ENCODE data around the gene ACOX1.

ACOX1 gene

DNA sequence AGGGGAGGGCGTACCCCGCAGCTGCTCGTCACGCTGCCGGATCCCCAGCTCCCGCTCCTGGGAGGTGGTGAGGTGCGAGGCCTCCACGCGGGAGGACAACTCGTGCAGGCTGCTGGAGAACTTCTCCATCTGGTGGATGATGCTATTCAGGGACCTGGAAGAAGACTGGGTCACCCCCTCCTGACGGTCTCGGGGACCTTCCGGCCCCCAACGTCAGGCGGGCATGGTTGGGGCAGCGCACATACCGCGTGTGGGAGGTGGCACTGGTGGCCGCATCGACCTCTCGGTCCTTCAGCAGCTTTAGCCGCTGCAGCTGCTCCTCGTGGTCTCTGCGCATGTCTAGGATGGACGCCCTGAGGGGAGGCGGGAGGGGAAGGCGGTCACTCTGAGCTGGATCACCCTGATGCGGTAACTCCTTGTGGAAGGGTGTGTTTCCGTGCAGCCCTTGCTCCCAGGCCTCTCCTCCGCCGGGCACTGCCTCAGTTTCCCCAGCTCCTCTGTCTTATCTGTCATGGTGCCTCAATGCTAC is 61.0 kb downstream of the ACOX1 start:
- no peak overlapping the region for H3K4me3 ChIP-seq (ENCODE audit: low read length)
- no peak for DNase-seq (ENCODE audit: low read depth, low spot score)

DNA sequence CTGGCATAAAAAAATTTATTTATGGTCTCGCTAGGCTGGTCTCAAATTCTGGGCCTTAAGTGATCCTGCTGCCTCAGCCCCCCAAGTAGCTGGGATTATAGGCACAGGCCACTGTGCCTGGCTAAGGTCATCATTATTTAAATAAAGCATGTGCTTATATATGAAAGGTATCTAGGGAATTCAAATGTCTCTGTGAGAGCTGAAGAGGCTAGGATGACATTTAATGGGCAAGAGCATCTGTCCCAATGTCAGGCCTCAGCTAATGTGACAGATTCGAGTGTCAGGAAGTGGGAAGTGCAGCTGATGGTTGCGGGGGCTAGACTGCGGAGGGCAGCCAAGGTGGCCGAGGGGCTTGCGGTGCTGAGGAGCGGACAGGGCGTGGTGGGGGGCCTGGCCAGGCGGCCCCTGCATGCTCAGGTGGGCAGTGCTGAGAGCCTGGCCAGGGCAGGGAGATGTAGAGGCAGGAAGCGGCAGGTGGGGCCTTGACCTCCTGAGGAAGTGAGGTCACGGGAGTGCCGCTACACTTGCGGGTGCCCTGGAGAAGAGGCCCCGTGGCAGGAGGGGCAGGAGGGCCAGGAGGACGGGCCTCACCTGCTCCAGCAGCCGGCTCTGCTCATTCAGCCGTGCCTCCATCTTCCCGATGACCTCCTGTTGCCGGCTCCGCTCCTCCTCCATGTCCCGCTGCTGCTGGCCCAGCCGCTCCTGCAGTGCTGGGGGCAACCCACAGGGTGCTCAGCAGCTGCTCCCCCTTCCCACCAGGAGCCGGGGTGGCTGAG is 61.6 kb downstream of the ACOX1 start:
- H3K4me3 ChIP-seq (ENCODE audit: low read length), result no peak overlapping the region
- DNase-seq (ENCODE audit: low read depth, low spot score), result no peak

DNA sequence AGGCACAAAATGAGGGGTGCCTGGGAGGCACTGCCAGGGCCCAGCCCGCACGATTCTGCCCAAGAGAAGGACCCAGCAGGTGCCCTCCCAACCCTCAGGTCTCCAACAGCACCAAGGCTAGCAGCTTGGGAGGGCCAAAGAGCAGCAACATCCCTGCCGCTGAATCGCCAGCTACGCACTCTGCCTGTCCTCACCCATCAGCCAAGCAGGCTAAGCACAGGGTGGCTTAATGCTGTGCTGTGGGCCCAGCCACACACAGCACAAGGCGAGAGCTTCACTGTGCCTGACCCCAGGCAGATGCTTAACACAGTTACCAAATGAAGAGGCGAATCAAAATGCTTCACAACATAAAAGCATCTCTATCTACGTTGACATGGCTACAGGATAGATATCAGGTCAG is 63.7 kb downstream of the ACOX1 start:
- no peak for DNase-seq (ENCODE audit: low read depth, low spot score)

DNA sequence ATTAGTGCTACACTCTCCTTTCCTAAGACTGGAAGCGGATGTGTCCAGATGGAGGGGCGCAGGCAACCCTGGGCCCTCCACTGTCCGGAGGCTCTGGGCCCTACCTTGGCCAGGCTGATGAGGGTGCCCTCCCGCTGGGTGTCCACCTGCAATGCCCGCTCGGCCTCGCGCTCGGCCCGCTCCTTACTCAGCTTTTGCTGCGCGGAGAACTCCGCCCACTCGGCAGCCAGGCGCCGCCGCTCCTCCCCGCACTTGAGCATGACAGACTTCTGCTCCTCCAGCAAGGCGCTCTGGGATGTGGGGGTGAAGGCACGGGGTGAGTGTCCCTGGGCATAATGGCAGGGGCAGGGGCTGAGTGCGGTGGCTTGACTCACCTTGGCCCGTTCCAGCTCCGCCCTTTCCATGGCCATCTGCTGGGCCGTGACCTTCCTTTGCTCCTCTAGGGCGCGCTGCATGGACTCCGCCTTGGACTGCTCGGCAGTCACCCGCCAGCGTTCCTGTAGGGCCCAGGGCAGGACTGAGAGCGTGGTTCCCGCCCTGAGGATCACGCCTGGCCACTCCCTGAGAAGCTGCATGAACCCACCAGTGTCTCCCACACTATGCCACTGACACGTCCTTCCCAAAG is 64.2 kb downstream of the ACOX1 start:
- DNase-seq (ENCODE audit: low read depth, low spot score), result no peak
- no peak overlapping the region for H3K4me3 ChIP-seq (ENCODE audit: low read length)

More for the DNA sequence above, 63.7 kb downstream of the ACOX1 start:
- H3K4me3 ChIP-seq (ENCODE audit: low read length), result no peak overlapping the region

DNA sequence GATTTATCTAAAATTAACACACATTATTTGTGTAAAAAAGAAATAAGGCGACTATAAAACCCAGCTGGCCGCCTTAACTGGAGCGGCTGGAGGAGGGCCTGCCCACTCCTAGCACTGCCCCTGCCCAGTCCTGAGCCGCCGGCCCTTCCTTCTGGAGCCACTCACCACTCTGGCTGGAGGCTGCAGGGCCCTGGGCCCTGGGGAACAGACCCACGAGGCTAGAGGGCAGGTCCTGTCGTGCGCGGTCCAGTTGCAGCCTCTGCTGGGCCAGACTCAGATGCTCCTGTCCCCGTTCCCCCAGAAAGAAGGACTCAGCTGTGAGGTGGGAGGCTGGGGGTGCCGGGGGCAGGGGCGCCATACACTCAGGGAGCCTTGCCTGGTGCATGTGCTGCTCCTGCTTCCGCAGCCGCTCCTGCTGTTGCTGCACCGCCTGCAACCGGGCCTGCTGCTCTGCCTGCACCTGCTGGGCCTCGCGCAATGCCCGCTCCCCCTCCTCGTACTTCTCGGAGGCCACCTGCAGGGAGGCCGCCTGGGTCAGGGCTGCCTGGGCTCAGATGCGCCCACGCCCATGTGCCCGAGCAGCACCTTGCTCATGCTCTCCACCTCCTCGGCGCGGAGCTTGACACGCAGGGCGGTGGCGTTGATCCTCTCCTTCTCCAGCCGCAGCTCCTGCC is 65.3 kb downstream of the ACOX1 start:
- DNase-seq (ENCODE audit: low read depth, low spot score), result no peak
- no peak overlapping the region for H3K4me3 ChIP-seq (ENCODE audit: low read length)

DNA sequence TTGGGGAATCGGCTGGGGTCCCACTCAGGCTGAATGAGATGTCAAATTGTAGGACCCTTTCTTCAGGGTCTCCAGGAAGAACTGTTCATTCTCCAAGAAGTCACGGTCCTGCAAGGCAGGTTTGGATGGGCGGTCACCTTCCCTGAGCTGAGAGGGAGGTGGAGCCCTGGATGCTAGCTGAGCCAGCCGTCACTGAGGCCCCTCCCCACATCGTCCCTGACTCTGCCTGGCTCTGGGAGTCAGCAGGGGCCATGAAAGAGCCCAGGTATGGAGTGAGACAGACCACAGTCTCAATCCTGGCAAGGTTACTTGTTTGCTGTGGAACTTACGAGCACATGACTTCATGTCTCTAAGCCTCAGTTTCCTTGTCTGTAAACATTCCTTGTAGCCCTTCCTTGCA is 68.3 kb downstream of the ACOX1 start:
- H3K4me3 ChIP-seq (ENCODE audit: low read length), result no peak overlapping the region
- DNase-seq (ENCODE audit: low read depth, low spot score), result no peak

DNA sequence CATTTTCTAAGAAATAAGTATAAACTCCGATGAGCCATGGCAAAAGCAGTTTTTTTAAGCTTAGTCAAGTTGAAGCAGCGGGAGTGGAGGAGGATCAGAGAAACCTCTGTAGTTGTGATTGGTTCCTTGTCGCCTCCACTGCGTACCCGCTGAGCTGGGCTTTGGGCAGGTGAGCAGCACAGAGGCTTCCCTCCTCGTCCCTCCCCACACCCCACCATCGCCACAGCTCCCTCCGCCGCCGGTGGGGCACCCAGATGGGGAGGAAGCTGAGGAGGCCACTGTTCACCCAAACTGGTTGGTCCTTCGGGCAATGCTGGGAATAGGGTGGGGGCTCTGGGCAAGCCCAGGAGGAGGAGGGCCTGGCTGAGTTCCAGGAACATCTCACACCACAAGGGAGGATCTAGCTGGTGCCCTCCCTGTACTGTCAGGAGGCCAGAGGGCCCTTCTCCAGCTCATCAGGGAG is 69.1 kb downstream of the ACOX1 start:
- peak; percentile 51 for DNase-seq (ENCODE audit: low read depth, low spot score)
- no peak overlapping the region for H3K4me3 ChIP-seq (ENCODE audit: low read length)

DNA sequence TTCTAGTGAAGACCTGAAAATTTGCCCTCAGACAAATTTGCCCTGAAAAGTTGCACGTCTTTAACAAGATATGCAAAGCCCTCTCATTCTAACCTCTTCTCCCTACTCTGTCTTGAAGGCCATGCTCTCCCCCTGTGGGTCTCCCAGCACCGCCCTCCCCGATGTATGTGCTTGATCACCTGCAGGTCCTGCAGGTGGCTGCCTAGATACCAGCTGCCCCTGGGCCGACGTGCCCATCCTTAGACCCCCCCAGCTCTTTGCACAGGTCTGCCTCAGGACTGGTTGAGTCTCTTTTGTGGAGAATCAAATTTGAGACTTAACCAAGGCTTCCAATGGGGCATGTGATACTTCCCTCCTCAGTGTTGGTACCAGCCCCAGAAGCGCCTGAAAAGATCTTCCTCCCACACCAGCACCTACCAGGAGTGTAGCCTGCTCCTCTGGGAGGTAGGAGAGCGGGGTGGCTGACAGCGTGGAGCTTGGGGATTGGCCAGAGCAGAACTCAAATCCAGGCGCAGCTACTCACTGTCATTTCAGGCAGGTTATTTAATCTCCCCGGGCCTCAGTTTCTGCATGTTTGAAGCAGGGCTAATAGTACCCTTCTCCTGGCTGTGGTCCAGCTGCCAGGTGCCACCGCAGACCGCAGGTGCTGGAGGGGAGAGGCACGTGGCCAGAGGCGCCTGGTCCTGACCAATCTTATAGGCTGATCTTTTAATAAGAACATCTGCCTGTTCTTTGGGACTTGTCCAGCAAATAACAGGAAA is 69.7 kb downstream of the ACOX1 start:
- no peak overlapping the region for H3K4me3 ChIP-seq (ENCODE audit: low read length)
- DNase-seq (ENCODE audit: low read depth, low spot score), result peak; percentile 53

DNA sequence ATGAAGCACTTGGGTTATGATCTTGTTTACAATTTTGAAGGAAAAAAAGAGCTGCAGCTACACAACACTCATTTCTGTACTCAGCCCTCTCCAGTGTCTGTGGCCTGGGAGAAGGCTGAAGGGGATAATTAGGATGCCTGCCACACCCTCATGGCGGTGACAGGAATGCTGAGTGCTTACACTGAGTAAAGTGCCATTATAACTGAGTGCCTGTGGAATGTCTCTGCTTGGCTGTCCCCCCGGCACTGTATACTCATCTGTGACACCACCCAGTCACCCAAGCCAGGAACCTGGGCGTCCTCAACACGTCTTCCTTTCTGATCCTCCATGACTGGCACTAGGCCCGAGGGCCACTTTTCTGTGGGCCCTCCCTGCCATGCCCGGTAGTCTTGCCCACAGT is 70.8 kb downstream of the ACOX1 start:
- no peak for DNase-seq (ENCODE audit: low read depth, low spot score)

DNA sequence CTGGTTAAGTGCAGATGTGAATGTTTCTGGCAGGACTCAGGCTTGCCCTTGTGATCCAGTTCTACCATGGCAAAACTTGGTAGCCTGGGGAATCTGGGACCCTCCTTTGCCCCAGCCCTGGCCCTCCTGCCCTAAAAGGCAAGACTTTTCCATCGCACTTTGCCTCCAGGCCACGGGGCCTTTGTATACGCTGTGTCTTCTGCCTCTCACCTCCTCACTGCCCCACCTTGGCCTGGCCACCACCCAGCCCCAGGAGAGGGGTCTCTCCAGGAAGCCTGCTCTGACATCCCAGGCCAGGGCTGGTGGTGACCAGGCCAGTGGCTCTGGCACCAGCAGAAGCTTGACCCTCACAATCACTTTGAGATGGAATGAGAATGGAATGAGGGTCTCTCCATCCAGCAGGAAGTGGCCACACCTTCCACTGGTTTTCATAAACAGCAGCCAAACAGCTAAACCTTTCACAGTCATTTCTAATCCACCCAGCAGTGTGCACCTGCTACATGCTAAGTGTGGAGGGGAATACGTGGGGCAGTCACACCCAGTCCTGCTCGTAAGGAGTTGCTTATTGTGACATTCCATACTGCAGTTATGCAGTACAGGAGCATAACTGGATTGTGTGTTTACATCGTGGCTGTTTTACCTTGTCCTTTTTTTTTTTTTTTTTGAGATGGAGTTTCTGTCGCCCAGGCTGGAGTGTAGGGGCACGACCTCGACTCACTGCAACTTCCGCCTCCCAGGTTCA is 72.7 kb downstream of the ACOX1 start:
- no peak overlapping the region for H3K4me3 ChIP-seq (ENCODE audit: low read length)
- no peak for DNase-seq (ENCODE audit: low read depth, low spot score)

More for the DNA sequence above, 70.8 kb downstream of the ACOX1 start:
- no peak overlapping the region for H3K4me3 ChIP-seq (ENCODE audit: low read length)

DNA sequence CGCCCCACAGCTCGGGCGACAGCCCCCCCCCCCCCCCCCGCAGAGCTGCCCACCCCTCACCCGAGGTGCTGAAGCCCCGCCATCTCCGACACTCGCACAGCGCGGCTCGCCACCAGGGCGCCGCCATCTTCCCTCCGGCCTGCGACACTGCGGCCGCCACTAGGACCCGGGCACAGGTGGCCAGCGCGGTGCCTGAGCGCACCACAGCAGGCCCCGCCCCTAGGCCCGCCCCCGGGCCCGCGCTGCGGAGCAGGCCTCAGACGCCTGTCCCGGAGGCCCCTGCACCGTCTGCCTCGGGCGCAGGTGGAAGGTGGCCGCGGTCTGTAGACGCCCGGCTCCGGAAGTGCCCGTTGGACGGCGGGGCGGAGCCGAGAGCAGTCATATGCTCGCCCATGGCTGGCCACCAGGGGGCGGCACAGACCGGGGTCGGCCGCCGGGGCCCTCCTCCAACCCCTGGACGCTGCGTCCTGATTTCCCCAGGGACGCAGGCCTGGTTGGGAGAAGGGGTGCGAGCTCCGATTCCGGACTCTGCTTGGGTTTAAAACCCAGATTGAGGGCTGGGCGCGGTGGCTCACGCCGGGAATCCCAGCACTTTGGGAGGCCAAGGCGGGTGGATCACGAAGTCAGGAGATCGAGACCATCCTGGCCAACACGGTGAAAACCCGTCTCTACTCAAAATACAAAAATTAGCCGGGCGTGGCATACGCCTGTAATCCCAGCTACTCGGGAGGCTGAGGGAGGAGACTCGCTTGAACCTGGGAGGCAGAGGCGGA is 74.0 kb downstream of the ACOX1 start, which contains the start of gene MRPL38:
Gene MRPL38 (minus strand): TSS at position 136 of the 773 bp plus-strand sequence. CDS start 9 bp downstream, at position 127.
- peak; percentile 91 for DNase-seq (ENCODE audit: low read depth, low spot score)
- H3K4me3 ChIP-seq (ENCODE audit: low read length), result peak within 1 kb of the TSS; percentile 67

DNA sequence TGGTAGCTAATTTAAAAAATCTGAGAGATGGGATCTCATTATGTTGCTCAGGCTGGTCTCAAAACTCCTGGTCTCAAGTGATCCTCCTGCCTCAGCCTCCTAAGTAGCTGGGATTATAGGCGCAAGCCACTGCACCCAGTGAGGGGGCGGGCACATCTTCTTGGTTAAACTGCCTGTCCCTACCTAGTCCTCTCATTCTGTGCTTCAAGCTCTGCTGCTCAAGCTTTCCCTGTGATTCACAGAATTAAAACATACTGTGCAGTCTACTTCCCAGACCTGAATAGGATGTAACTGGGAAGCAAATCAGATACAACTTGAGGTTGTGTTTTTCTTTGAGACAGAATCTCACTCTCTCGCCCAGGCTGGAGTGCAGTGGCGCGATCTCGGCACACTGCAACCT is 76.6 kb downstream of the ACOX1 start:
- no peak for DNase-seq (ENCODE audit: low read depth, low spot score)

DNA sequence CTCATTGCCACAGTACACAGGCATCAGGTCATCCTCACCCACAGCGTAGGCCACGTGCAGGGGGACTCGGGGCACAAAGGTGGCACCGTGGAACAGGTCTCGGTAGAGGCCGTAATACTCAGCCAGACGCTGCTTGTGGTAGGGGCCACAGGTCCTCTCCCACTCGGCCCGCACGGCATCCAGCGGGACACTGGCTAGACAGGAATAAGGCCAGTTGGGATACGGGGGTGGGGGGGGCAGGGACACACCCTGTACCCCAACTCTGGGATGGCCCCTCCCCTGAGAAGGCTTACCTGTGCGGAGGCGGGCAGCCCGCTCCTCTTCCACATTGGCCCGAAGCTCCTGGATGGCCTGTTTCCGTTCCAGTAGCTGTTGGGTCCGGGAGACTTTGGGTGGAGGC is 77.2 kb downstream of the ACOX1 start:
- no peak overlapping the region for H3K4me3 ChIP-seq (ENCODE audit: low read length)
- no peak for DNase-seq (ENCODE audit: low read depth, low spot score)

More for the DNA sequence above, 76.6 kb downstream of the ACOX1 start:
- no peak overlapping the region for H3K4me3 ChIP-seq (ENCODE audit: low read length)

DNA sequence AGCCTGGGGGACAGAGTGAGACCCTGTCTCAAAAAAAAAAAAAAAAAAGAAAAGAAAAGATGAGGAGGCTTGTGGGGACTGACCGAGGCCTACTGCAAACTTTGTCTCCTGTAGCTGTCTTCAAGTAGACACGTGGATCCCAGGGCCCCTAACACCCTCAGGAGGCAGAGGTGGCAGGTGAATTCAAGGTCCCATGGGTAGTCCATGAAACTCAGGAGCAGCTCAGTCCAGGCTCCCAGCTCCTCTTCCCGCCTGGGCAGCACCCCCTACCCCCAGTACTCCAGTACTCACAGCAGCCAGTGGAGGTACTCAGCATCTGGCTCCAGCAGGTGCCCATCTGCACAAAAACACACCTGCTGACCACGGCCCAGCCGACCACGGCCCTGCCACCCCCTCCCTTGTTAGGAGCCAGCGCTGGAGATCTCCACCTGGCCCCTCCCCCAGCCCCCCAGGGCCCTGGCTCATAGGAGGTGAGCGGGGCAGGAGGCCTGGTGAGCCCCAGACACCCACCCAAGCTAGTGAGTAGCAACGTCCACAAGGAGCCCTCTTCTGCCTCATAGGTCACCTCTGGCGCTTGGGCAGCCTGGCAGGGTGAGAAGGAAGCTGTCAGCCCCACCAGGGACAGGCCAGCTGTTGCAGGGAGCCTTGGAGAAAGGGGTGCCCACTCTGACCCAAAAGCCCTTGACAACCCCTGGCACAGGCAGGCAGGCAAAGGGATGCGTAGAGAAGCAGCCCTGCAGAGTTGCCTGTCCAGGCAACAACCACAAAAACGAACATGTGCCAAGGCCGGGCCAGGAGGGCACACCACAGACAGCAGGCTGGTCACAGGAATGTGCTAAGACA is 78.1 kb downstream of the ACOX1 start:
- no peak overlapping the region for H3K4me3 ChIP-seq (ENCODE audit: low read length)
- no peak for DNase-seq (ENCODE audit: low read depth, low spot score)

DNA sequence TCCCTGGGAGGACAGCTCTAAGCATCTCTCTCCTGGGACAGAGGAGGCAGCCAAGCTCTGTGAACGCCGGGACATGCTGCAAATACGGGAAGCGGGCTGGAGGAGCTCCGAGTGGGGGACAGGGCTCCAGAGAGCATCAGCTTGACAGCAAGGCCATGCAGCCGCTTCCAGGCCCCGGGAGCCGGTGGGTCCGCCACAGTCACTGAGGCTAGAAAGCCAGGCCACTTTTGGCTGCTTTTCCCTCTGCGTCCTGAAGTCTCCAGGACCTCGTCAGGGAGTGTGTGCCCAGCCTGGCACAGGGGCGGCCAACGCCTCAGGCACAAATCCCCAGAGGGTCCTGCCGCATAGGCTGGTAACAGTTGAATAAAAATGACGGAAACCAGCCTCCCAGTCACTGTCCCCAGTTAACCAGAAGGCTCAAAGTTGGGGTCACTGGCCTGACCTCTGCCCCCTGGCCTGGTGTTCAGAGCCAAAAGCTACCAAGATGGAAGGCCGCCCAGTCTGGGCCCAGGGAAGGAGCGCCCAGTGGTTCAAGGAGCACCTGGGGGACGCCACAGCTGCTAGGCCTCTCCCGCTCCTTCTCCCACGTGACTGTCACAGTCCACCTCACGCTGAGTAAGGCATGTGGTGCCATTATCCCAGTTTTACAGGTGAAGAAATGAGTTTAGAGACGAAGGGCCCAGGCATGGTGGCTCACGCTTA is 79.0 kb downstream of the ACOX1 start:
- no peak for DNase-seq (ENCODE audit: low read depth, low spot score)
- H3K4me3 ChIP-seq (ENCODE audit: low read length), result no peak overlapping the region

DNA sequence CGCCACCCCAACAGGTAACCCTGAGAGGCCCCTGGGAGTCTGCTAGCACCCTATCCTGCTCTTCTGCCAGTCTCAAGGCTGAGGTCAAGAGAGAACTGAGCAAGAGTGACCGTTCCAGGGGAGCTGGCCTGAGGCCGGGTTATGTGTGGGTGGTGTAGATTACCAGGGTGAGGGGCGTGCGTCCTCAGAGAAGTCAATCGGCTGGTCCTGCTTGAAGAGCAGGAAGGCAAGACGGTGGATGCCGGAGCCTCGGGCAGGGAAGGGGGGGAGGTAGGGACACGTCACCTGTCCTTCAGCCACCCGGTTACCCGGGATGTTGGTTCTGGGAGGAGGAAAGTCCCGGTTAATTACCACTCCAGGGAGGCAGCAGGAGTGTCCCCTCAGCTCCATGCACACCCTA is 79.6 kb downstream of the ACOX1 start:
- no peak for DNase-seq (ENCODE audit: low read depth, low spot score)

More for the DNA sequence above, 79.6 kb downstream of the ACOX1 start:
- no peak overlapping the region for H3K4me3 ChIP-seq (ENCODE audit: low read length)
